Neural cell (in vitro differentiated cells): ENCODE data around the gene UBAC2.

ENCODE experiments used
- CTCF ChIP-seq: fragments of 450-650 bp; IDR thresholded peaks from 2 replicates; pipeline ENCODE4 v1.5.1; 2014; ENCODE audit warnings: antibody characterized with exemption, mild to moderate bottlenecking, moderate library complexity; ENCODE audit not compliant: poor library complexity, severe bottlenecking
- EP300 ChIP-seq: fragments of 450-650 bp; conservative IDR thresholded peaks from 2 replicates; pipeline ENCODE4 v1.6.1; 2014; ENCODE audit warnings: antibody characterized with exemption, mild to moderate bottlenecking, moderate library complexity; ENCODE audit not compliant: poor library complexity, severe bottlenecking
- EZH2 ChIP-seq: fragments of 200-600, 300-800 bp; shearing (Covaris generic), sonication (generic); IDR thresholded peaks from 2 replicates; pipeline ENCODE4 v1.6.1; 2014; ENCODE audit warnings: antibody characterized with exemption, low read length, borderline replicate concordance, mild to moderate bottlenecking; ENCODE audit not compliant: insufficient read depth, poor library complexity, severe bottlenecking
- POLR2AphosphoS5 ChIP-seq: IDR thresholded peaks from 2 replicates; pipeline ENCODE4 v1.6.1; 2012
- RAD21 ChIP-seq: fragments of 450-650 bp; conservative IDR thresholded peaks from 2 replicates; pipeline ENCODE4 v1.6.1; 2014; ENCODE audit warnings: antibody characterized with exemption, mild to moderate bottlenecking, moderate library complexity
- REST ChIP-seq: IDR thresholded peaks from 2 replicates; pipeline ENCODE4 v1.6.1; 2012; ENCODE audit warnings: borderline replicate concordance

GRCh38 chr13:99305158-99305557, 104.5 kb downstream of the UBAC2 start:
- TF ChIP-seq RAD21: no peak
- no peak for TF ChIP-seq EZH2
- no peak for TF ChIP-seq REST
- TF ChIP-seq CTCF: no peak
- TF ChIP-seq POLR2AphosphoS5: no peak
- no peak for TF ChIP-seq EP300
